Panc1 (cell line): ENCODE measurements around the gene SYT9. TPM values are rescaled to one million over a fixed set of nuclear protein-coding genes. Genes with fewer than 3 reads are reported as not detected.

Source experiments
- ATAC-seq: fragments of 200-7000 bp; cut with Tn5 transposase; 2 replicates; pipeline ENCODE4 v1.9.1; 2020; ENCODE audit warnings: mild to moderate bottlenecking, moderate library complexity
- Bru-seq: library from RNA; stranded (reverse); fragments of 400-500 nt; gene quantifications from one replicate; lab custom pipeline; 2021; lab: Mats Ljungman, UMichigan
- BruChase-seq, 2 experiments: library from RNA; stranded (reverse); fragments of 400-500 nt; gene quantifications; one replicate each; lab custom pipeline; 2021; lab: Mats Ljungman, UMichigan
- BruUV-seq: library from RNA; stranded (reverse); fragments of 400-500 nt; replicated peaks from 2 replicates; lab custom pipeline; 2021; lab: Mats Ljungman, UMichigan
- CTCF ChIA-PET: fragments of 300-600 bp; sonication (Branson Sonifier 250); formaldehyde crosslinking; loops from one replicate; lab custom pipeline; 2022; ENCODE audit warnings: antibody characterized with exemption; lab: Charles Lee
- POLR2A ChIA-PET: fragments of 300-600 bp; sonication (Branson Sonifier 250); formaldehyde crosslinking; loops from one replicate; lab custom pipeline; 2022; ENCODE audit warnings: antibody characterized with exemption; lab: Charles Lee
- DNase-seq: peaks from one replicate; pipeline ENCODE4 v3.0.0-alpha.2; 2010; ENCODE audit warnings: low read depth, low spot score
- H3K27ac ChIP-seq: 2 replicates; pipeline ENCODE4 v1.5.1; 2011; ENCODE audit warnings: mild to moderate bottlenecking, low read length, inconsistent platforms
- H3K27me3 ChIP-seq: fragments of 200-500 bp; sonication (Bioruptor generic); 2 replicates; pipeline ENCODE4 v1.6.0; 2014; ENCODE audit warnings: low read length, inconsistent platforms; ENCODE audit not compliant: control insufficient read depth, insufficient read depth
- H3K36me3 ChIP-seq: fragments of 200-500 bp; sonication (Bioruptor generic); 2 replicates; pipeline ENCODE4 v1.5.1; 2014; ENCODE audit warnings: inconsistent platforms, mild to moderate bottlenecking, low read length, moderate library complexity; ENCODE audit not compliant: control insufficient read depth, insufficient read depth
- H3K4me1 ChIP-seq: 2 replicates; pipeline ENCODE4 v1.5.1; 2011; ENCODE audit warnings: inconsistent platforms, mild to moderate bottlenecking, low read length, moderate library complexity; ENCODE audit not compliant: control insufficient read depth, insufficient read depth
- H3K4me3 ChIP-seq, 2 experiments: 2 replicates each; pipeline ENCODE4 v1.5.1; 2011 to 2012; ENCODE audit warnings: low read depth in 2 of 2, low read length in 2 of 2, mild to moderate bottlenecking in 2 of 2, inconsistent platforms in 1 of 2, moderate library complexity in 1 of 2
- H3K9me3 ChIP-seq: fragments of 200-500 bp; sonication (Bioruptor generic); 2 replicates; pipeline ENCODE4 v1.5.1; 2014; ENCODE audit warnings: low read depth, mild to moderate bottlenecking, inconsistent platforms, low read length, moderate library complexity; ENCODE audit not compliant: control insufficient read depth, insufficient read depth
- POLR2AphosphoS5 ChIP-seq: IDR thresholded peaks from 2 replicates; pipeline ENCODE4 v1.6.1; 2012; ENCODE audit warnings: mild to moderate bottlenecking, low read depth, low read length, moderate library complexity
- REST ChIP-seq, 2 experiments: IDR thresholded peaks; 2 replicates each; pipeline ENCODE4 v1.6.1; 2011 to 2012; ENCODE audit warnings: low read depth in 2 of 2, control low read depth in 1 of 2, low read length in 1 of 2, mild to moderate bottlenecking in 1 of 2, moderate library complexity in 1 of 2; ENCODE audit not compliant: insufficient read depth in 1 of 2
- SIN3A ChIP-seq: IDR thresholded peaks from 2 replicates; pipeline ENCODE4 v1.6.1; 2012; ENCODE audit warnings: low read depth, mild to moderate bottlenecking, low read length, moderate library complexity, borderline replicate concordance; ENCODE audit not compliant: insufficient read depth
- TCF7L2 ChIP-seq: IDR thresholded peaks from 2 replicates; pipeline ENCODE4 v1.6.1; 2011; ENCODE audit warnings: mild to moderate bottlenecking, low read depth, low read length, inconsistent platforms
- in situ Hi-C: cut with HindIII; loops from 2 replicates; pipeline ENCODE4 v1.10.0; 2016; ENCODE audit warnings: low sequenced_read_pairs, low pct_unique_long_range_greater_than_20kb
- intact Hi-C: fragments of 100-400 bp; cut with micrococcal nuclease; formaldehyde crosslinking; loops from one replicate; pipeline ENCODE4 v1.10.0; 2022; ENCODE audit not compliant: unreplicated experiment
- long read RNA-seq: library from polyadenylated mRNA; unstranded; transcript quantifications from one replicate; pipeline ENCODE4 v2.0.0, GENCODE V29; 2021; ENCODE audit not compliant: unreplicated experiment
- polyA plus RNA-seq: library from polyadenylated mRNA; unstranded; fragments of >200 nt; gene quantifications from one replicate; pipeline ENCODE4 v1.2.1, GENCODE V29; 2012; ENCODE audit warnings: missing spikeins; ENCODE audit not compliant: insufficient read length
- total RNA-seq: library from RNA; stranded (reverse); gene quantifications from one replicate; pipeline ENCODE4 v1.2.1, GENCODE V29; 2021; ENCODE audit not compliant: unreplicated experiment
- TF ChIP-seq, protein P1 (sequence below): fragments of 450-650 bp; IDR thresholded peaks from 2 replicates; pipeline ENCODE4 v1.5.1; 2017; ENCODE audit warnings: mild to moderate bottlenecking

The SYT9 gene, protein sequence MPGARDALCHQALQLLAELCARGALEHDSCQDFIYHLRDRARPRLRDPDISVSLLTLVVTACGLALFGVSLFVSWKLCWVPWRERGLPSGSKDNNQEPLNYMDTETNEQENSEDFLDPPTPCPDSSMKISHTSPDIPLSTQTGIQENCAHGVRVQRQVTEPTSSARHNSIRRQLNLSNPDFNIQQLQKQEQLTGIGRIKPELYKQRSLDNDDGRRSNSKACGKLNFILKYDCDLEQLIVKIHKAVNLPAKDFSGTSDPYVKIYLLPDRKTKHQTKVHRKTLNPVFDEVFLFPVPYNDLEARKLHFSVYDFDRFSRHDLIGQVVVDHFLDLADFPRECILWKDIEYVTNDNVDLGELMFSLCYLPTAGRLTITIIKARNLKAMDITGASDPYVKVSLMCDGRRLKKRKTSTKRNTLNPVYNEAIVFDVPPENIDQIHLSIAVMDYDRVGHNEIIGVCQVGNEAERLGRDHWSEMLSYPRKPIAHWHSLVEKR
- 3.7 TPM for total RNA-seq
- polyA plus RNA-seq, result 5.0 TPM
- percentile 49 among the genes with signal in this experiment for Bru-seq, nascent RNA
- percentile 43 among the genes with signal in this experiment for BruChase-seq, experiment 1, labeled RNA remaining after a 2-hour chase
- BruChase-seq, experiment 2, labeled RNA remaining after a 6-hour chase, result percentile 41 among the genes with signal in this experiment
- long read RNA-seq, partial matches to known transcripts, result 0 of 9 reads
- long read RNA-seq, other reads (novel, unspliced or antisense), result 5 of 9 reads

DNA sequence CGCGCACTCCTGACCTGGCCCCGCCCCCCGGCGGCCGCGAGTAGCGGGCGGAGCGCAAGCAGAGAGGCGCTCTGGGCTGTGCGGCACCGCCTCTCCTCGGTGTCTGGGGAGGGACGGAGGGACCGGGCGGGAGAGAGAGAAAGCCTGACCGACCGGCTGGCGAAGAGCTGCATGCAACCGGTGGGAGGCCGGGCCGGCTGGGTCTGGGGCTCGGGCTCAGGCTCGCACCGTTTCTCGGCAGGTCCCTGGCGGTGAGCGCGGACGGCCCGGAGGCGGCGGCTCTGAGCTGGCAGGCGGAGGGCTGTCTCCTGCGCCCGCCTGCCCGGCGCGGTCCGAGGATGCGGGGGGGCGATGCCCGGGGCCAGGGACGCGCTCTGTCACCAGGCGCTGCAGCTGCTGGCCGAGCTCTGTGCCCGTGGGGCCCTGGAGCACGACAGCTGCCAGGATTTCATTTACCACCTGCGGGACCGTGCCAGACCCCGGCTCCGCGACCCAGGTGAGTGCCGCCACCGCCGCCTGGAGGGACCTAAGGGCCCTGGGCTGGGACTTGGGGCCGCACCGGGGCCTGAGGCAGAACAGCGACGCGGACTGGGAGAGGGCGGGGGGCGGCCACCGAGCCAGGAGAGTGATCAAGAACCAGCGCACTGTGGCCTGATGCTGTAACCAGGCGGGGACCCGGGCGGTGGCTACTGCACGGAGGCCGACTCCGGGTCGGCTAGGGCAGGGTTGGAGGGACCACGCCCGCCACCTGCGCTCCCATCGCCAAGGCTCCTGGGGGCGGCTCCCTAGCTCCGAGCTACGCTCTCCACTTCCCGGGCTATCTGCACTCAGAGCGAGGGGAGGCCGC, at the start of gene SYT9:
Gene SYT9 (plus strand): TSS at position 69 of the 847 bp plus-strand sequence. CDS start 283 bp downstream, at position 352.
- DNase-seq (no peak), ATAC-seq (peak; percentile 95)
- ChIA-PET POLR2A (no interaction called here), CTCF (no interaction called here)
- no TSS peak for BruUV-seq
- H3K4me1 ChIP-seq, result no peaks in the 10 kb centered on the region
- H3K4me3 ChIP-seq, result peak within 1 kb of the TSS; percentile 47 to 73
- no peaks in the 10 kb centered on the region for H3K9me3 ChIP-seq
- TF ChIP-seq POLR2AphosphoS5 (no peak), REST (IDR thresholded peaks at IDR 0.05; ENCODE audit: insufficient read depth in 1 of 2, low read depth in 2 of 2, low read length in 1 of 2) (no peak), SIN3A (peak; percentile 66; the same call in 1 of the 2 replicates), TCF7L2 (no peak)
- TF ChIP-seq, protein P1, sequence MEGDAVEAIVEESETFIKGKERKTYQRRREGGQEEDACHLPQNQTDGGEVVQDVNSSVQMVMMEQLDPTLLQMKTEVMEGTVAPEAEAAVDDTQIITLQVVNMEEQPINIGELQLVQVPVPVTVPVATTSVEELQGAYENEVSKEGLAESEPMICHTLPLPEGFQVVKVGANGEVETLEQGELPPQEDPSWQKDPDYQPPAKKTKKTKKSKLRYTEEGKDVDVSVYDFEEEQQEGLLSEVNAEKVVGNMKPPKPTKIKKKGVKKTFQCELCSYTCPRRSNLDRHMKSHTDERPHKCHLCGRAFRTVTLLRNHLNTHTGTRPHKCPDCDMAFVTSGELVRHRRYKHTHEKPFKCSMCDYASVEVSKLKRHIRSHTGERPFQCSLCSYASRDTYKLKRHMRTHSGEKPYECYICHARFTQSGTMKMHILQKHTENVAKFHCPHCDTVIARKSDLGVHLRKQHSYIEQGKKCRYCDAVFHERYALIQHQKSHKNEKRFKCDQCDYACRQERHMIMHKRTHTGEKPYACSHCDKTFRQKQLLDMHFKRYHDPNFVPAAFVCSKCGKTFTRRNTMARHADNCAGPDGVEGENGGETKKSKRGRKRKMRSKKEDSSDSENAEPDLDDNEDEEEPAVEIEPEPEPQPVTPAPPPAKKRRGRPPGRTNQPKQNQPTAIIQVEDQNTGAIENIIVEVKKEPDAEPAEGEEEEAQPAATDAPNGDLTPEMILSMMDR, result peak; percentile 30
- no peaks in the 10 kb centered on the region for H3K36me3 ChIP-seq
- peaks cover 10% of the 10 kb centered on the region for H3K27me3 ChIP-seq
- H3K27ac ChIP-seq, result no peak within 1 kb of the TSS
- intact Hi-C loops (no loop called here), in situ Hi-C loops (no loop called here)

- in situ Hi-C loops, result no loop called here
- Histone ChIP-seq H3K4me3 (no peak overlapping the region), H3K4me1 (no peaks in the 10 kb centered on the region), H3K27ac (no peak overlapping the region), H3K9me3 (no peaks in the 10 kb centered on the region), H3K27me3 (no peaks in the 10 kb centered on the region; the same call in none of the 2 replicates), H3K36me3 (no peaks in the 10 kb centered on the region)
- TF ChIP-seq SIN3A (no peak), TCF7L2 (no peak), POLR2AphosphoS5 (no peak), REST (IDR thresholded peaks at IDR 0.05; ENCODE audit: insufficient read depth in 1 of 2, low read depth in 2 of 2, low read length in 1 of 2) (no peak)
- TF ChIP-seq, protein P1, result no peak
- ATAC-seq (no peak), DNase-seq (no peak)
- intact Hi-C loops, result no loop called here
- CTCF ChIA-PET, result no interaction called here
- POLR2A ChIA-PET, result no interaction called here
- no TSS peak for BruUV-seq
Observed at GRCh38 chr11:7202412-7202811, 49.3 kb upstream of the SYT9 start.
